ENCODE measurements around the gene ADH4. TPM values are rescaled to one million over a fixed set of nuclear protein-coding genes. Genes with fewer than 3 reads are reported as not detected.

ADH4 gene
- total RNA-seq, 1 donor from 2014 or later: 0.27 TPM

DNA sequence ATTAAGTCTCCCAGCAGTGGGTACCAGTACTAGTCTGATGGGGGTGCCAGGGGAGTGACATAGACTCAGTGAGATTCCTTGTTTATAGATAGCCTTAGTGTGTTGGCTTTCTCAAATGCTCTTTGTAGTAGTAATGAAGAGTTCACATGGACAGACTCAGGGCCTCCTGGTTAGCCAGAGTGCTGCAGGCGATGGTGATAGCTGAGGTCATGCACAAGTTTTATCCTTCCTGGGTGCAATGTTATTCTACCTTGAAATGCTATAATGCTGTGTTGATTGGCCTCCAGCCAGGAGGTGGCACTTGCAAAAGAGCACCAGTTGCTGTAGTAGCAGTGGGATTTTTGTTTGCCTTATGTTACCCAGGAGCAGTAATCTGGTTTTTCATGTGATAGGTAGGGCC is 35.5 kb upstream of the ADH4 start:
- H3K4me1 ChIP-seq: no peaks in the 10 kb centered on the region
- DNase-seq (no peak), ATAC-seq (no peak)
- H3K4me3 ChIP-seq: no peak overlapping the region
- intact Hi-C loops (cut with DNase I): no loop called here
- H3K27ac ChIP-seq: no peak overlapping the region
- no peaks in the 10 kb centered on the region for H3K27me3 ChIP-seq (ENCODE audit: low read depth)
- H3K36me3 ChIP-seq: no peaks in the 10 kb centered on the region
- TF ChIP-seq, protein P1, sequence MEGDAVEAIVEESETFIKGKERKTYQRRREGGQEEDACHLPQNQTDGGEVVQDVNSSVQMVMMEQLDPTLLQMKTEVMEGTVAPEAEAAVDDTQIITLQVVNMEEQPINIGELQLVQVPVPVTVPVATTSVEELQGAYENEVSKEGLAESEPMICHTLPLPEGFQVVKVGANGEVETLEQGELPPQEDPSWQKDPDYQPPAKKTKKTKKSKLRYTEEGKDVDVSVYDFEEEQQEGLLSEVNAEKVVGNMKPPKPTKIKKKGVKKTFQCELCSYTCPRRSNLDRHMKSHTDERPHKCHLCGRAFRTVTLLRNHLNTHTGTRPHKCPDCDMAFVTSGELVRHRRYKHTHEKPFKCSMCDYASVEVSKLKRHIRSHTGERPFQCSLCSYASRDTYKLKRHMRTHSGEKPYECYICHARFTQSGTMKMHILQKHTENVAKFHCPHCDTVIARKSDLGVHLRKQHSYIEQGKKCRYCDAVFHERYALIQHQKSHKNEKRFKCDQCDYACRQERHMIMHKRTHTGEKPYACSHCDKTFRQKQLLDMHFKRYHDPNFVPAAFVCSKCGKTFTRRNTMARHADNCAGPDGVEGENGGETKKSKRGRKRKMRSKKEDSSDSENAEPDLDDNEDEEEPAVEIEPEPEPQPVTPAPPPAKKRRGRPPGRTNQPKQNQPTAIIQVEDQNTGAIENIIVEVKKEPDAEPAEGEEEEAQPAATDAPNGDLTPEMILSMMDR (IDR thresholded peaks at IDR 0.05): no peak
- no peaks in the 10 kb centered on the region for H3K9me3 ChIP-seq

DNA sequence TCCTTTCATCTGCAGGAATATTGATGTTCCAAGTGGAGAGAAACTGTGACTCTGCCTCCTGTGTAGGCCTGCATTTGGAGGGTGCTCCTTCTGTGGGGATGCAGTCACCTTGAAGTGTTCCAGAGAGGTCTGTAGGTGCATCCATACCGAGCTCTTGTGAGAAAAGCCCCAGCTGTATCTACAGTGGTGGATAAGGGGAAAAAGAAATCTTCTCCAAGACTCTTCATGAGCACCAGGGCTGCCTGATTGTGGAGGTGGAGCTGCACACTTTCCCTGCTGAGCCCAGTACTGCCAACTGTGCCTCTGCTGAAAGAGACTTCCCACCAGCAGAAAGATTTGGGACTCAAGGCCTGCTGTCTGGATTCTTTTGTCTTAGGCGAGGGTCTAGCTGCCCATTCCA is 35.1 kb upstream of the ADH4 start:
- H3K36me3 ChIP-seq: no peaks in the 10 kb centered on the region
- DNase-seq (no peak), ATAC-seq (no peak)
- TF ChIP-seq, protein P1 (IDR thresholded peaks at IDR 0.05): no peak
- H3K4me3 ChIP-seq: no peak overlapping the region
- H3K4me1 ChIP-seq: no peaks in the 10 kb centered on the region
- H3K9me3 ChIP-seq: no peaks in the 10 kb centered on the region
- intact Hi-C loops (cut with DNase I): no loop called here
- no peaks in the 10 kb centered on the region for H3K27me3 ChIP-seq (ENCODE audit: low read depth)
- no peak overlapping the region for H3K27ac ChIP-seq

DNA sequence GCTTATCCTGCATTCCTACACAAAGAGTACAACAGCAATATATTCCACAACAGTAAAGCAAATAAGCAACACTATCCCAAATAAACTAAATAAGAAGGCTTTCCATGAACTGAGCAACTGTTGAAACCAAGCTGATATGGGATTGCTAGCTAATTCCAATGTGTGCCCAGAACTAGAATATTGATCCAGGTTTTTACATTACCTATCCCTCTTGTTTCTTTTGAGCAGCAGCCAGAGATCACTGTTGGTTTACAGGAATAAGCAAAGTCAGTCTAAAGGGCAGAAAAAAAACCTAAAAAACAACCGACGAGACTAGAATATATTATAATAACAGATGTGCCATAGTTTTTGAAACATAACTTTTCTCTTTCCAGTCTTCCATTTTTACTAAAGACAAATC is 22.4 kb upstream of the ADH4 start:
- no peak overlapping the region for H3K4me3 ChIP-seq
- H3K27me3 ChIP-seq (ENCODE audit: low read depth): no peaks in the 10 kb centered on the region
- no peak for ATAC-seq
- intact Hi-C loops (cut with DNase I): no loop called here
- no peaks in the 10 kb centered on the region for H3K36me3 ChIP-seq
- H3K4me1 ChIP-seq: no peaks in the 10 kb centered on the region
- H3K27ac ChIP-seq: no peak overlapping the region
- peaks cover 4% of the 10 kb centered on the region for H3K9me3 ChIP-seq
- DNase-seq: no peak
- TF ChIP-seq, protein P1 (IDR thresholded peaks at IDR 0.05): no peak

DNA sequence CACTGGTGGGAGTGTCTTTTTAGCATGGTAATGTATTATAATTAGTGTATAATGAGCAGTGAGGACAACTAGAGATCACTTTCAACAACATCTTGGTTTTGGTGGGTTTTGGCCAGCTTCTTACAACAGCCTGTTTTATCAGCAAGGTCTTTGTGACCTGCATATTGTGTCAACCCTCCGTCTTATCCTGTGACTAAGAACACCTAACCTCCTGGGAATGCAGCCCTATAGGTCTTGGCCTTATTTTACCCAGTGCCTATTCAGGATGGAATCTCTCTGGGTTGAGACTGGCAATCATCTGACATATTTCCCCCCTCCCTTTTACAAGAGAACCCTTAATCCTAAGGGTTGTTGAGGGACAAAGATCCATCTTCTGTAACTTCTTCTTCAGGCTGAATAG is 21.9 kb upstream of the ADH4 start:
- intact Hi-C loops (cut with DNase I): no loop called here
- Histone ChIP-seq H3K9me3 (peaks cover 4% of the 10 kb centered on the region), H3K27ac (no peak overlapping the region), H3K27me3 (ENCODE audit: low read depth) (no peaks in the 10 kb centered on the region), H3K4me3 (no peak overlapping the region), H3K4me1 (no peaks in the 10 kb centered on the region), H3K36me3 (no peaks in the 10 kb centered on the region)
- ATAC-seq (no peak), DNase-seq (no peak)
- TF ChIP-seq, protein P1 (IDR thresholded peaks at IDR 0.05): no peak

DNA sequence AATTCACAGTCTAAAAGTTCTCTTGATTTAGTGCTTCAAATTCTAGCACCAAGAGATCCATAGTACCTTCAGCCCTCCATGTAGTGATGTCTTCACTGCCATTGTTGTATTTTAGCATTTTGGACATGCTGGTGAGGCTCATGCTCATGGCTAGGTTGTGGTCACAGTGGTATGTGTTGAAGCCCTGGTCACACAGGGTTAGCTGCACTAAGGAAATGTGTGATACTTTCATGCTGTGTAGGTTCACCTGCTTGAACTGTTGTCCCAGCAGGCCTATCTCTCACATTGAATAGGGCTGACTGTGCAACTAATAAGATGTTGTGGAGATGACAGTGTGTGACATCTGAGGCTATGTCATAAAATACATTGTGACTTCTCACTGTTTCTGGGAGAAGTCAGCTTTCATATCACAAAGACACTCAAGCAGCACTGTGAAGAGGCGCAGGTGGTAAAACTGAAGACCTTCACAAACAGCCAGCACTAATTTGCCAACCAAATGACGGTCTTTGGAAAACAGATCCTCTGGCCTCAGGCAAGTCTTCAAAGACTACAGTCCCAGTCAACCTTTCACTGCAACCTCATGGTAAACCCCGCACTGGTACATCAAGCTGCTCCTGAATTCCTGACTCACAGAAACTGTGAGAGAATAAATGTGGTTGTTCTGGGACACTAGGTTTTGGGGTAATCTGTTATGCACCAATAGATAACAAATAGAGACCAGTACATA is 17.4 kb upstream of the ADH4 start:
- no peaks in the 10 kb centered on the region for H3K4me1 ChIP-seq
- intact Hi-C loops (cut with DNase I): no loop called here
- TF ChIP-seq, protein P1 (IDR thresholded peaks at IDR 0.05): no peak
- H3K36me3 ChIP-seq: no peaks in the 10 kb centered on the region
- H3K27ac ChIP-seq: no peak overlapping the region
- H3K4me3 ChIP-seq: no peak overlapping the region
- H3K27me3 ChIP-seq (ENCODE audit: low read depth): no peaks in the 10 kb centered on the region
- peaks cover 4% of the 10 kb centered on the region for H3K9me3 ChIP-seq
- no peak for ATAC-seq
- DNase-seq: no peak

Measured in lower lobe of right lung (tissue), 2 donors.